Glutamatergic neuron (in vitro differentiated cells): ENCODE measurements around the gene SEBOX. TPM values are rescaled to one million over a fixed set of nuclear protein-coding genes. Genes with fewer than 3 reads are reported as not detected.

Experiments used
- DNase-seq: peaks from one replicate; pipeline ENCODE4 v3.0.0; 2022
- H3K27ac Mint-ChIP-seq: one replicate; pipeline ENCODE4 v1.8.0; 2020; ENCODE audit warnings: mild to moderate bottlenecking, mixed read lengths, inconsistent platforms; ENCODE audit not compliant: unreplicated experiment
- H3K27me3 Mint-ChIP-seq: one replicate; pipeline ENCODE4 v1.8.0; 2020; ENCODE audit warnings: mild to moderate bottlenecking, moderate library complexity, mixed read lengths, inconsistent platforms; ENCODE audit not compliant: unreplicated experiment
- H3K36me3 Mint-ChIP-seq: one replicate; pipeline ENCODE4 v1.8.0; 2020; ENCODE audit warnings: mild to moderate bottlenecking, mixed read lengths, inconsistent platforms; ENCODE audit not compliant: unreplicated experiment
- H3K4me1 Mint-ChIP-seq: one replicate; pipeline ENCODE4 v1.8.0; 2020; ENCODE audit warnings: mild to moderate bottlenecking, low read depth, mixed read lengths, inconsistent platforms; ENCODE audit not compliant: unreplicated experiment
- H3K4me3 Mint-ChIP-seq: one replicate; pipeline ENCODE4 v1.8.0; 2020; ENCODE audit warnings: mild to moderate bottlenecking, mixed read lengths, inconsistent platforms; ENCODE audit not compliant: unreplicated experiment
- H3K9me3 Mint-ChIP-seq: one replicate; pipeline ENCODE4 v1.8.0; 2020; ENCODE audit warnings: mild to moderate bottlenecking, moderate library complexity, mixed read lengths, inconsistent platforms; ENCODE audit not compliant: unreplicated experiment
- total RNA-seq: library from RNA; stranded (reverse); fragmentation: NEBNext Ultra II Directional; extraction: Animal tissue kit (Norgen Biotek cat#: 25700); gene quantifications from one replicate; pipeline ENCODE4 v1.2.1, GENCODE V29; 2021; ENCODE audit not compliant: unreplicated experiment
- TF ChIP-seq, protein P1 (sequence below): fragments of 200-600 bp; sonication (generic); IDR thresholded peaks from one replicate; pipeline ENCODE4 v1.5.0; 2021; ENCODE audit not compliant: partially characterized antibody, unreplicated experiment

Gene SEBOX
- total RNA-seq, 1 donor from 2014 or later: not detected

- no peak for DNase-seq
- TF ChIP-seq, protein P1, sequence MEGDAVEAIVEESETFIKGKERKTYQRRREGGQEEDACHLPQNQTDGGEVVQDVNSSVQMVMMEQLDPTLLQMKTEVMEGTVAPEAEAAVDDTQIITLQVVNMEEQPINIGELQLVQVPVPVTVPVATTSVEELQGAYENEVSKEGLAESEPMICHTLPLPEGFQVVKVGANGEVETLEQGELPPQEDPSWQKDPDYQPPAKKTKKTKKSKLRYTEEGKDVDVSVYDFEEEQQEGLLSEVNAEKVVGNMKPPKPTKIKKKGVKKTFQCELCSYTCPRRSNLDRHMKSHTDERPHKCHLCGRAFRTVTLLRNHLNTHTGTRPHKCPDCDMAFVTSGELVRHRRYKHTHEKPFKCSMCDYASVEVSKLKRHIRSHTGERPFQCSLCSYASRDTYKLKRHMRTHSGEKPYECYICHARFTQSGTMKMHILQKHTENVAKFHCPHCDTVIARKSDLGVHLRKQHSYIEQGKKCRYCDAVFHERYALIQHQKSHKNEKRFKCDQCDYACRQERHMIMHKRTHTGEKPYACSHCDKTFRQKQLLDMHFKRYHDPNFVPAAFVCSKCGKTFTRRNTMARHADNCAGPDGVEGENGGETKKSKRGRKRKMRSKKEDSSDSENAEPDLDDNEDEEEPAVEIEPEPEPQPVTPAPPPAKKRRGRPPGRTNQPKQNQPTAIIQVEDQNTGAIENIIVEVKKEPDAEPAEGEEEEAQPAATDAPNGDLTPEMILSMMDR: no peak
- Mint-ChIP-seq H3K36me3 (peaks cover 27% of the 10 kb centered on the region), H3K27me3 (peaks cover 3% of the 10 kb centered on the region), H3K4me1 (no peaks in the 10 kb centered on the region), H3K27ac (peak overlapping the region; percentile 64), H3K9me3 (no peaks in the 10 kb centered on the region), H3K4me3 (no peak overlapping the region)
Observed at GRCh38 chr17:28392491-28392890, 27.5 kb upstream of the SEBOX start.

- no peaks in the 10 kb centered on the region for H3K9me3 Mint-ChIP-seq
- no peak overlapping the region for H3K4me3 Mint-ChIP-seq
- H3K27me3 Mint-ChIP-seq: no peaks in the 10 kb centered on the region
- H3K27ac Mint-ChIP-seq: no peak overlapping the region
- no peaks in the 10 kb centered on the region for H3K4me1 Mint-ChIP-seq
- TF ChIP-seq, protein P1: no peak
- peaks cover 27% of the 10 kb centered on the region for H3K36me3 Mint-ChIP-seq
- no peak for DNase-seq
Observed at GRCh38 chr17:28391401-28391800, 26.4 kb upstream of the SEBOX start.

- Mint-ChIP-seq H3K4me1 (no peaks in the 10 kb centered on the region), H3K4me3 (no peak overlapping the region), H3K36me3 (peaks cover 27% of the 10 kb centered on the region), H3K9me3 (no peaks in the 10 kb centered on the region), H3K27ac (no peak overlapping the region), H3K27me3 (no peaks in the 10 kb centered on the region)
- no peak for DNase-seq
- TF ChIP-seq, protein P1: no peak
Observed at GRCh38 chr17:28390984-28391383, 26.0 kb upstream of the SEBOX start.

DNA sequence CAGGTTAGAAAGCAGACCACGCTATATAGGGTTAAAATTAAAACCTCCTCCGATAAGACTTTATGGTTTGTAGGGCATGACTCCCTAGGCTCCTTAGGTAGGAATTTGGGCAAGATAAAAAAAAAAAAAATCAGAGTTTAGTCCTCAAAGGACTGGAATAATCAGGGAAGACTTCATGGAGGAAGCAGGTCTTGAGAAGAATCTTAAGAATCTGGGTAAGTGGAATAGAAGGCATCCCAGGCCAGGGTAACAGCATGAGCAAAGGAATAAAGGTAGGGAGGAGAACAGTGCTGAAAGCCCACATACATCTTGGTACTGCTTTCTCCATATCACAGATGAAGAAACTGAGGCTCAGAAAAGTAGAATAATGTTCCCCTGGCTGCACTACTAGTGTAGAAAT lies 25.6 kb upstream of the SEBOX start:
- Mint-ChIP-seq H3K4me1 (no peaks in the 10 kb centered on the region), H3K9me3 (no peaks in the 10 kb centered on the region), H3K36me3 (peaks cover 27% of the 10 kb centered on the region), H3K4me3 (peak overlapping the region; percentile 38), H3K27ac (no peak overlapping the region), H3K27me3 (no peaks in the 10 kb centered on the region)
- DNase-seq: no peak
- TF ChIP-seq, protein P1: no peak

DNA sequence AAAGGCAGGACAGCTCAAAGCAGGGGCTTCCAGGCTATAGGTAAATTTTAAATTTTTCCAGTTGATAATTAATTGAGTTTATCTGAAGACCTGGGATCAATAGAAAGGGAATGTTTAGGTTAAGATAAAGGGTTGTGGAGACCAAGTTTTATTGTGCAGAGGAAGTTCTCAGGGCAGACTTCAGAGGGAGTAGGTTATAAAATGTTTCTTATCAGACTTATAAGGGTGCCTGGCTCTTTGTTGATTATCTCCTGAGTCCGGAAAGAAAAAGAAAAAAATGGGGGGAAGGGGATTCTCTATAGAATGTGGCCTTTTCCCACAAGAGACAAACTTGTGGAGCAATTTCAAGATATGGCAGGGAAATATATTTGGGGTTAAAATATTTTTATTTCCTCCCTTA lies 25.1 kb upstream of the SEBOX start:
- Mint-ChIP-seq H3K27ac (no peak overlapping the region), H3K36me3 (peaks cover 27% of the 10 kb centered on the region), H3K4me1 (no peaks in the 10 kb centered on the region)

More for the DNA sequence above, 25.1 kb upstream of the SEBOX start:
- Mint-ChIP-seq H3K9me3 (no peaks in the 10 kb centered on the region), H3K4me3 (no peak overlapping the region), H3K27me3 (peaks cover 3% of the 10 kb centered on the region)
- no peak for DNase-seq
- TF ChIP-seq, protein P1: no peak
